Effector CD8-positive, alpha-beta T cell (primary cell): ENCODE data around the gene DDI1.
"Not testable (repeated sequence)": the region's sequence is repeated elsewhere in the genome, so short reads cannot be mapped to it uniquely, and the experiment has no call there.

Experiments used
- DNase-seq: peaks from one replicate; lab custom pipeline; 2025; lab: John Stamatoyannopoulos, UW

The DDI1 gene

DNA sequence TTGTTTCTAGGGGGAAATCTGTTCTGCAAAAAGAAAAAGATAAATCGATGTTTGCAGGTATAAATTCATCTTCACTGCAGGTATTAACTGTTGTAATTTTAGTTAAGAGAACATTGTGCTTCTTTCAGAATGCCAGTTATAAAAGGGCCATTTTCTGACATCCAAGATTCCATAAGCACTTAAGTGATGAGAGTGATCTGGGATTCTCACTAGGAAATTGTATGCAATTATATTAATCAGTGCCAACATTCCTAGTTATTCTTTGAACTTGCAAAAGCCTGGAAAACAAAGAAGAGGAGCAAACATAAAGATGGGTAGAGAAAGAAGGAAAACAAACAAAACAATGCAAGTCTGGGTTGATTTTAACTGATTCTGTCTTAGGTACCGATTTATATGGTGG lies 5.4 kb downstream of the DDI1 start:
- no peak for DNase-seq

DNA sequence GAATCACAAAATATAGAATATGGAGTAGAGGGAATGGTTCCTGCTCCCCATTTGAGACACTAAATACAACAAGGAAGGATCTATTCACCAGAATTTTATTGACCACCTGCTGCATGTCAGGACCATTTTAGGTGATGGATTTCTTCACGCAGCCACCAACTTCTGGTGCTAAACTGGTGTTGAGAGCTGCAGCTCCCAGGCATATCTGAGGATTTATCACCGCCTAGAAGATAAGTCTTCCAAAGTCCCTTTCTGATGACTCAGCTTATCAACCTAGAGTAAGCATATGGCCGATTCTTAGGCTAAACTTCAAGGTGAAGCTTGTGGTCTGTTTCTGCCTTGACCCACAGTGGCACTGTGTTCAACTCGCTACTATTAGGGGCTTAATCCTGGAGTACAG lies 6.7 kb downstream of the DDI1 start:
- no peak for DNase-seq

DNA sequence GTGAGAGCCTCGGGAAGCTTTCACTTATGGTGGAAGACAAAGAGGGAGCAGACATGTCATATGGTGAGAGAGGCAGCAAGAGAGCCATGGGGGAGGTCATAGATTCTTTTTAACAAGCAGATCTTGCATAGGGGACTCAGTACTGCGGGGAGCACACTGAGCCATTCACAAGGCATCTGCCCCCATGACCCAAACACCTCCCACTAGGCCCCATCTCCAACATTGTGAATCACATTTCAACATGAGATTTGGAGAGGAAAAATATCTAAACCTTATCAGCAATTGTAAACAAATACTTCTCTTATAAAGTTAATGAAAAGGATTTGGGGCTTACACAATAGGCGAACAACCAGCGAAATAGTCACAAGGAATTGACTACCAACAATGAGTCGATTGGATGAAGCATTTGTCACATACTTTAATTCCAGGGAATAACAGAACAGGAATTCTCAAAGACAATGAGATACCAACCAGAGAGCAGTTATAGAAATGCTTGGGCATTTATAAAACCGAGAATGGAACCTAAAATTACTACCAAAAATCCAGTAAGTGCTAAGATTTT lies 7.3 kb downstream of the DDI1 start:
- no peak for DNase-seq

DNA sequence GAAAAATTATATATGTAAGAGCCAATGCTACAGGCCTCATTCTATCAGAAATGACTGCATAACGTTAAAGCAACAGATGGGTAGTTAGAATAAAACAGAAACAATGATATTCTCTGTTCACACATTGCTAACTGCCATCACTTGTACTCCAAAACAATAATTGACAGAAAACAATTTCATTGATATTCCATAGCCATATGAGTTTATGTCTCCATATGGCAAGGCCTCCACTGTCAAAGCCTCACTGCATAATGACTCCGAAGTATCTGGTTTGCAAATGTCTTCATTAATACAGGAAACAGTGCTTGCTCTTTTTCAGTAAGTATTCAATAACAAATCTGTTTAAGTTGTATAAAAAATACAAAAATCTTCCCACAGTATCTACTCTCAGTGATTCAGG lies 9.9 kb downstream of the DDI1 start:
- DNase-seq: no peak

DNA sequence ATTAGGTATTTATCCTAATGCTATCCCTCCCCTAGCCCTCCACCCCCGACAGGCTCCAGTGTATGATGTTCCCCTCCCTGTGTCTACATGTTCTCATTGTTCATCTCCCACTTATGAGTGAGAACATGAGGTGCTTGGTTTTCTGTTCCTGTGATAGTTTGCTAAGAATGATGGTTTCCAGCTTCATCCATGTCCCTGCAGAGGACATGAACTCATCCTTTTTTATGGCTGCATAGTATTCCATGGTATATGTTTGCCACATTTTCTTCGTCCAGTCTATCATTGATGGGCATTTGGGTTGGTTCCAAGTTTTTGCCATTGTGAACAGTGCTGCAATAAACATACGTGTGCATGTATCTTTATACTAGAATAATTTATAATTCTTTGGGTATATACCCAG lies 10.4 kb downstream of the DDI1 start:
- DNase-seq: not testable (repeated sequence)

DNA sequence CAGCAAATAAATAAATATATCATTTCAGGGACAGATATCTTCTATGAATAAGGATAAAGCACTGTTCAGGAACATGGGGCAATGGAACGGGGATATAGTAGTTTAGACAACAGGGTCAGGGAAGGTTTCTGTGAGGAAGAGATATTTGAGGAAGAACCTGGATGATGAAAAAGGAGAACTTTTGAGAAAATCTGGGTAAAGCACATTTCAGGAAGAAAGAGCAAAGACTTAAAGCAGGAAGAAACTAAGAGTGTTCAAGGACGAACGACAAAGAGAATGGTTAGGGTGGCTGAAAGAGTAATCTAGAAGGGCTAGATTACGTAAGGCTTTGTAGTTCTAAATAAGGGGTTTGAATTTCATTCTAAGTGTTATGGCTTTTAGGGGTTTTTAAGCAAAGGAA lies 12.7 kb downstream of the DDI1 start:
- no peak for DNase-seq

DNA sequence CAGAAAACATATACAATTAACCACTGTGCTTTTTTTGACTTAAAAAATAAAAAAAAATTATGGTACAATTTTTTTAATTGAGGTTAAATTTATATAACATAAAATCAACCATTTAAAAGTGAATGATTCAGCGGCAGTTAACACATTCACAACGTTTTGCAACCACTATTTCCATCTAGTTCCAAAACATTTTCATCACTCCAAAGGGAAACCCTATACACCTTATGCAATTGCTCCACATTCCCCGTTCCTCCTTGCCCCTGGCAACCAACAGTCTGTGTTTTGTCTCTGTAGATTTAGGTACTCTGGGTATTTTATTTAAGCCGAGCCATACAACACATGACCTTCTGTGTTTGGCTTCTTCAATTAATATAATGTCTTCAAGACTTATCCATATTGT lies 15.3 kb downstream of the DDI1 start:
- DNase-seq: no peak

DNA sequence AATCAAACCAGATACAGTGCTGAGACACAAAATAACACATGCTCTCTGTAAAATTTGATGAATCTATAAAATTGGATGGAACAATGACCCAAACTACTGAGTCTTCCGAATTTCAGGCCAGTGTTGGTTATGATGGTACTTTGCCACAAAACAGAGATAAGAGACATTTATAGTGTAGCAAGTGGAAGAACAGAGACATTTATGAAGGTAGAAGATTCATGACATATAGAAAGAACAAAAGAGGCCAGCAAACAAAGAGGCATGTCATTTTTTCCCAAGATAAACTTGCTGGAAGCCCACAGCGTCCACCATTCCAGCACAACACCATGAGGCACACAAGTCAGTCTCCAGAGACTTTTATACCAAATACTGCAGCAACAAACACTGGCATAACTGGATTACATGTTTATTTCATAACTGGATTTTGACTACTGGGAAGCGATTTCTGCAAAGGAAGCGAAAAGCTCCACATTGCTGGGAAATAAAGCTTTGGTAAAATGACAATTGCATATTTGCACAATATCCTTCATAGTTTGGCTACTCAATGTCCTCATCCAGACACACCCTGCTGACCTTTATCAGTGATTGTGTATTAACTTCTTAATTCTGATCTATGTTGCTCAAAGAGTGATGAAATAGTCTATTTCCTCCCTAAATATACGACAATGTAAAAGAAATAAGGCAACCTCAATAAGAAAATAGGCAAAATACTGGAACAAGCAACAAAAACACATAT lies 17.5 kb downstream of the DDI1 start:
- no peak for DNase-seq

DNA sequence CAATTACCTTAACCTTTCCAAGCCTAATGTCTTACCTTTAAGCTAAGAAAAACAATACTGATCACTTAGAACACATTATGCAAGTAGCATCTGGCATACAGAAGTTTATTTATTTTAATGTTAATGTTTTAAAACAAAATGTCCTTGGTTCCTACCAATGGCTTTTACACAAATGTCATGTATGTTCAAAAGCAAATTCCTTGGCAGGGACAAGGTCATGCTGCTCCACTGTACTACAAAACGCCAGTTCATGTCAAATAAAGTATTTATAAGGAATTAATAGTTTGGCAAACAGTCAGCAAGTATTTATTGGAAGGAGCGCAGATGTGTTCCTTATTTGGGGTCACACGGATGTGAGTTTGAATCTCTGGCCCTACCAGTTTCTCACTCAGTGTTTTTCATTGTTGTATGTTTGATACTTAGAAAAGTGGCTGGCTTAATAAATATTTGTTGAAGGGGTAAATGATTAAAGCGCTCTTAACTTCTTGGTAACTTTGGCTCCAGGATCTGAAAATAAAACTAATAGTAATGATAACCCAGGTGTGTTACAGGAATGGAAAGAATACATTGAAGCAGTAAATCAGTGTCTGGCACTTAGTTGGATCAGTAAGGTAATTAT lies 18.6 kb downstream of the DDI1 start:
- no peak for DNase-seq

DNA sequence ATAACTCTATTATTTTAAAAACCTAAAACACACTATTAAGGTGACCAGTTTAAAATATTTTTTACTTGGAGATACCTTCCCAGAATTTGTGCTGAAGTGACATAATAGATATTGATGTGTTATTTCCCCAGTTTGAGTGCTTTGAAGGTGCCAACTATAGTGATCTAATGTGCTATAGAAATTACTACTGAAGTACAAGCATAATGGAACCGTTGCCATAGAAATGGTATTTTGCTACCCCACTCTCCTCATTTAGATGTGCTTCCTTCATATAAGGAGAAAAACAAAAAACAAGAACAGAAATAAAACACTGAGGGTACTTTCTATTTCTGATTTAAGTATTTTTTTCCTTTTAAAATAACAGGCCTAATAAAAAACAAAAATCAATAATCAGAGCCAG lies 19.2 kb downstream of the DDI1 start:
- DNase-seq: no peak

DNA sequence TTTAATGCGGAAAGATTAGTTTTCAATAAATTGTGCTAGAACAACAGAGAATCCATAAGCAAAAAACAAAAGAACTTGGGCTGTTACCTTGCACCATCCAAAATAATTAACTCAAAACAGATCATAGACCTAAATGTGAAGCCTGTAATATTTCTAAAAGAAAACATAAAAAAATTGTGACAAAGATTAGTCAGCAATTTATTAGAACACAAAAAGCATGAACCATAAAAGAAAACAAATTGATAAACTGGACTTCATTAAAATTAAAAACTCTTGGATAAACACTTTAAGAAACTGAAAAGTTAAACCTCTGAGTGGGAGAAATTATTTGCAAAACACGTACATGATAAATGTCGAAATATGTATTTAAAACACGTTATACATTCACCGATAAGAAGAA lies 21.5 kb downstream of the DDI1 start:
- DNase-seq: no peak

DNA sequence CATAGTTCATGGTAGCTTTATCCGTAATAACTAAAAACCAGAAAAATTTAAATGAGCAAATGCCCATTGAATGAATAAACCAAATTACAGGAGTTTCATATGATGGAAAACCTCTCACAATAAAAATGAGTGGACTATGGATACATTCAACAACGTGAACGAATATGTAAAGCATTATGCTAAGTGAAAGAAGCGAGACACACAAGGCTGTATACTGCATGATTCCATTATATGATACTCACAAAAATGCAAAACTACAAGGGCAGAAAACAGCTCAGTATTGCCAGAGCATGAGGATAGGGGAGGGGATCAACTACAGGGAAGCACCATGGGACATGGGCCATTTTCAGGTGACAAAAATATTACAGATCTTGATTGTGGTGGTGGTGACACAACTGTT lies 22.2 kb downstream of the DDI1 start:
- DNase-seq: no peak

DNA sequence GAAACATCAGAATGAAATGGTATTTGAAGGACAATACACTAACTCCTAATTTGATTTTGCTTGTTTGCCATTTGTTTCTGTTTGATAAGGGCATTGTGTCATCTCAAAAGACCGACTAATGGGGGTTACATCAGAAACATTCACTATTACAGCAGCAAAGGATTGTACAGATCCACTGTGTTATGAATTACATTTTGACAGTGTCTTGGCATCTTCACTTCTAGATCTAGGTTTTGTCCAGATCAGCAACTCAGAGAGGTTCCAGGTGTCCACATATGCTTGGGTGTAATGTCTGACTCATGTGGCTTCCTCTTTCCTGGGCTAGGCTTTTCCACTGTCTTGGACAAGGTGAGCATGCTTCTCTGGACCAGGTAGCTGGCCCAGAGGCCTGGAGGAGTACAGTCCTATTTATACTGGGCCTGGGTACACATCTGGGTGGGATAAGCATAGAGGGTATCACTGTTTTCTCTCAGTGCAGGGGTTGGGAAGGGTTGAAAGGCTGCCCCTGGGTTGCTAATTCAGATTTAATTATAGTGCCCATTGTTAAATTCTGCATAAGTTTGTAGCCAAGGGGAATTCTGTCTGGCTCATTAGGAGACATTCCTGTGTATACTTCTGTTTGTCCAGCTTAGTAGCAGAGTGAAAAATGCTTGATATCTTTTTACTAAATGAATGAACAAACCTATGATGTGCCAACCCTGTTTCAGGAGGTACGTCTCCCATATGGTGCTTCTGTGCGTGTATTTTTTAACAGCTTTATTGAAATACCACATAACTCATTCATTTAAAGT lies 23.8 kb downstream of the DDI1 start:
- no peak for DNase-seq

DNA sequence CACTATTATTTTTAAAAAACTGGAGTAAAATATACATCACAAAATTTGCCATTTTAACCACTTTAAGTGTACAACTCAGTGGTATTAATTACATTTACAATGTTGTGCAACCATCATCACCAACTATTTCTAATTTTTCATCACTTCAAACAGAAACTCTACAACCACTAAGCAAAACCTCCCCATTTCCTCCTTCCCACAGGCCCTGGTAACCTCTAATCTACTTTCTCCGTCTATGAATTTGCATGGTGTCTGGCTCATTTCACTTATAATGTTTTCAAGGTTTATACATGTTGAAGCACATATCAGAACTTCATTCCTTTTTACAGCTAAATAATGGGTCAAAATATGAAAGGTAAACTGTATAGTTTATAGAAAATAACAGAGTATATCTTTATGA lies 24.4 kb downstream of the DDI1 start:
- DNase-seq: no peak

DNA sequence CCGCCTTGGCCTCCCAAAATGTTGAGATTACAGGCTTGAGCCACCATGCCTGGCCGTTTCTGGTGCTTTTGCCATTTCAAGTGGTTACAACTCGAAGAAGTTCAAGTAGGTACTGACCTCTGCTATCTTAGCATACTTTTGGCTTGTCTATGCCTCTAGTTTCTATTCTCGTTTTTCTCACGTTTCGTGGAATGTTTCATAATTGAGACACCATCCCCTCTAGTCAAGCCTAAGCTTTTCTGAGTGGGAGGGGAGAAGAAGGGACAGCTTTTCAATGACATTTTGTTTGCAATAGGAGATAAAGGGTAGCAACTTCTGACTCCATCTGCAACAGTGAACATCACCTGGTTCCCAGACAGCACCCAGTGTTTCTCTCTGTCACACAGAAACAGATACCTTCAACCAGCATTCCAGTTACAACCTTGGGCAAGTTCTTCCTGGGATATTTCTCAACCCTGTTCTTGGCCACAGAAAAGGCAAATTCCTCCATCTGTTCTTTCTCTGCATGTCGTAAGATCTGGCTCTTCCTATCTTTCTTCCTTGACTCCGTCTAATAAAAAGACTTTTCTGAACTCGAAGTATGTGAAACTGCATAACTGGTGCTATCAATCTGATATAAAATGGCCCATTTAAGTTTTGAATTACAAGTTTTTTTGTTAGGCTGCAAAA lies 25.5 kb downstream of the DDI1 start:
- no peak for DNase-seq

DNA sequence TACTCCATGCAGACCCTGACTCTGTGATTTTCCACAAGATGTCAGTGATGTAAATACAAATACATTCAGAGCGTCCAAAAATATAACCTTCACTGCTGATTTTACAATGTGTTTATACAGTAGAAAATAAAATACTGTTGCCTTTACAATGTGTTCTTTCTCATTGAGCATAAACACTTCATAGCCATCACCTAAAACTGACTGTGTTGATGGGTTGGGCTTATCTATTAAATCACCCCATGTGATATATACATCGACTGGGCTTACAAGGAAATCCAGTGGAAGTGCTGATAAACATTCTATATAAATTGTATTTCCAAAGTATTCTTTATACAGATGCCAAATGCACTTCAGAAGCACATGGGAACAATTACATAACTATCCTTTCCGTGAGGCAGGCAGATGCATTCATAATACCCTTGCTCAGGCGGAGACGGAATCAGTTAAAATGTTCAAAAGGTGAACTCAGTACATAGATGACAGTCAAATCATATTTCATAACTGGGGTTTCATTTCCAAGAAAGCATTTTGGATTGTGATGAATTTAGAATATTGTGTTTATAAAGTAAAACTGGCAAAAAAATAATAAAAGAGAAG lies 27.7 kb downstream of the DDI1 start:
- no peak for DNase-seq

DNA sequence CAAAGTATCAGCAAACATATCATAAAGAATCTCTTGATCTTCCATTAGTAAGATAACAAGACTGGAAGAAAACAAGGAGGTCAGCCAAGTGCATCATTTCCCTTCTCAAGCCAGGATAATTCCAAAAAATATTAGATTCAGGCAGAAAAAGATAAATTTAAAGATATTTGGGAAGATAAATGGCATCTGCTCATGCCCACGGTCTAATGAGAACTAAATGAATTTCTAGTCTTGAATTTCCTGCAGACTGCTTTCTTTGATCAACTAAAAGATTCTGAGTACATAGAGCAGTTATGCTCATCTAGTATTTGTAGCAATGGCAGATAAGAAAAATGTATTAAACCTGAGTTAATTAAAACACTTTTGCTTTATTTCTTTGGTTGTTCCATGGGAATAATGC lies 31.1 kb downstream of the DDI1 start:
- DNase-seq: no peak

DNA sequence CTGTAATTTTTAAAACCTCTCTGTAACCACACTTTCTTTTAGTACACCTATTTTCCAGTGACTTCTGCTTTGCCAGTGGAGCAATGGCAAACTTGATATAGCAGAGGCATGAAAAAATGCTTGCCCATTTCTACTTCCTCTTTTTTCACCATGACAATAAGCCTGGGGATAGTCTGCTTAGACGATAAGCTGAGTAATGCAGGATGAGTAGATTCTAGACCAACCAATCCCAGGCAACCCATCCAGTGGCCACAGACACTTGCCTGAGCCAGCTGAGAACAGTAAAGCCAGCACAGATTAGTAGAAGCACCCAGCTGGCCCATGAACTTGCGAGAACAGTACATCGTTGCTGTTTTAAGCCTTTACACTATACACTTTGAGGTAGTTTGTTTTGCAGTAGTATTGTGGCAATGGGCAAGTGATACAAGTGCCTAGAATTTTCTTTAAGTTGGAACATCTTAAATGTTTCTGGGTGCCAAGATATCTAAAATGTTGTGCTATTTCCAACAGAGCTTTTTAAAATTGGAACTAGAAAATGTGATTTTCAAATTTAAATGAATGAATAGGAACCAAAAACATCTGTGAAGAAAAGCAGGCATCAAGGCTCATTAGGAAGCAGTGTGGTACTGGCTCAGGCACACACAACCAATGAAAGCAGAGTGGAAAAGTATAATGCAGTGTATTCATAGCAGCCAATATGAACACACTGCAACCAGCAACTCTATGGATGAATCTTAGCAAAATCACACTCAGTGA lies 37.7 kb downstream of the DDI1 start:
- no peak for DNase-seq

DNA sequence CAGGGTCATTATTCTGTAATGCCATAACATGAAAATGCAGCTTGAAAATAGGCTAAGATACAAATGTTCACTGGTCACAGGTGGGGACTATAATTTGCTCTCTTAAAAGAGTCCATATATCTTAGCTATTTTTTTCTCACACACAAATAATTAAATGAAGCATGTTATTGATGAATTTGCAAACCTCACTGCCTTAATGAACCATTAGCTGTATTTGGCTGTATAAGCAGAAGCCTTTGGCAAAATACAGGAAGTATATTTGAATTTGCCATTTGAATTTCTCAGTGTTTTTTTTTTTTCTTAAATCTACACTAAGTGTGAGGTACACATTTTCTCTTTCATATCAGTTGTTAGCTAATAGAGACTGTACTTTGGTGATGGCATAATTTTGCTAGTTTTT lies 38.7 kb downstream of the DDI1 start:
- DNase-seq: no peak

DNA sequence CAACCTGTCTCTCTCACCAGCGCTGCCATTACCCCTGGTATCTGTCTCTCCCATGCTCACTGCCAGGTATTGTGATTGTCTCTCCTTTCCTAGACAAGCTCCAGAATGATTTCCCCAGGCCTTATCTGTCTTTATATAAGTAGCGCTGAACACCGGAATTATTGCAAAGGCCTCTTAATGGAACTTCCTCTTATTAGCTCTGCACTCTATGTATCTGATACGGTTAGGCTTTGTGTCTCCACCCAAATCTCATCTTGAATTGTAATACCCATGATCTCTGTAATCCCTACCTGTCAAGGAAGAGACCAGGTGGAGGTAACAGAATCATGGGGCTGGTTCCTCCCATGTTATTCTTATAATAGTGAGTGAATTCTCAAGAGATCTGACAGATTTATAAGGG lies 39.3 kb downstream of the DDI1 start:
- no peak for DNase-seq

DNA sequence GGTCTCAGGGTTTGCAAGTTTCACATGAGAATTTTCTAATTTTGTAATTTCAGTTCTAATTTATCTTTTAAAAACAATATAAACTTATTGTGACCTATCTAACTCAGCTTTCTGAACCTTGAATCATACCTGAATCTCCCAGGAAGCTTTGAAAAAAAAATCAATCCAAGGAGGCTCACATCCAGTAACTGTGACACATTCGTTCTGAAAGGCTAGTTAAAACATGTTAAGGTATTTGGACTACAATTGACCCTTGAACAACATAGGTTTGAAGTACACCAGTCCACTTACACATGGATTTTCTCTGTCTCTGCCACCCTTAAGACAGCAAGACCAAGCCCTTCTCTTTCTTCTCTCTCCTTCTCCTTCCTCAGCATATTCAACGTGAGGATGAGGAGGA lies 40.0 kb downstream of the DDI1 start:
- DNase-seq: no peak
